IMR-90 (cell line): Measurements from ENCODE around the gene ADCY1. TPM values are rescaled to one million over a fixed set of nuclear protein-coding genes. Genes with fewer than 3 reads are reported as not detected.
A peak's percentile ranks its signal among the peaks of the same experiment; 100 is the strongest.

Experiments used
- ATAC-seq: fragments of 200-7000 bp; cut with Tn5 transposase; 2 replicates; pipeline ENCODE4 v1.9.1; 2020; ENCODE audit warnings: low read depth, mild to moderate bottlenecking, moderate library complexity
- BruUV-seq: library from RNA; stranded (reverse); fragments of 400-500 nt; replicated peaks from 2 replicates; lab custom pipeline; 2021; lab: Mats Ljungman, UMichigan
- CTCF ChIA-PET: fragments of 300-600 bp; formaldehyde crosslinking; extraction: SDS; loops from one replicate; lab custom pipeline; 2021; ENCODE audit warnings: antibody characterized with exemption; lab: Yijun Ruan, JAX
- POLR2A ChIA-PET: fragments of 300-600 bp; sonication (Branson Sonifier 250); formaldehyde crosslinking; loops from one replicate; lab custom pipeline; 2022; ENCODE audit warnings: antibody characterized with exemption; ENCODE audit not compliant: unreplicated experiment; lab: Charles Lee
- DNase-seq: peaks from one replicate; pipeline ENCODE4 v3.0.0; 2013
- H2AFZ ChIP-seq: replicated peaks from 2 replicates; pipeline ENCODE3; 2013; ENCODE audit warnings: low read length, mild to moderate bottlenecking; ENCODE audit not compliant: poor library complexity
- H2AK5ac ChIP-seq: 2 replicates; pipeline ENCODE4 v1.6.1; 2013; ENCODE audit warnings: low read depth, low read length, inconsistent platforms
- H2AK9ac ChIP-seq: replicated peaks from 2 replicates; pipeline ENCODE3; 2013; ENCODE audit warnings: mild to moderate bottlenecking, low read depth, low read length, moderate library complexity; ENCODE audit not compliant: poor library complexity
- H2BK120ac ChIP-seq: 2 replicates; pipeline ENCODE4 v1.6.1; 2013; ENCODE audit warnings: low read depth, low read length, inconsistent platforms
- H2BK15ac ChIP-seq: 3 replicates; pipeline ENCODE4 v1.6.1; 2013; ENCODE audit warnings: low read depth, low read length, inconsistent platforms
- H2BK20ac ChIP-seq: 2 replicates; pipeline ENCODE4 v1.6.1; 2013; ENCODE audit warnings: low read depth, mild to moderate bottlenecking, inconsistent platforms, low read length, moderate library complexity
- H2BK5ac ChIP-seq: 2 replicates; pipeline ENCODE4 v1.6.1; 2013; ENCODE audit warnings: mild to moderate bottlenecking, low read depth, low read length, inconsistent platforms; ENCODE audit not compliant: poor library complexity, severe bottlenecking
- H3K14ac ChIP-seq: replicated peaks from 2 replicates; pipeline ENCODE4 v1.6.1; 2013; ENCODE audit warnings: low read depth, low read length, inconsistent platforms
- H3K18ac ChIP-seq: 2 replicates; pipeline ENCODE4 v1.6.1; 2013; ENCODE audit warnings: low read depth, low read length, control low read depth
- H3K23ac ChIP-seq: 2 replicates; pipeline ENCODE4 v1.6.1; 2013; ENCODE audit warnings: low read depth, low read length, inconsistent platforms
- H3K27ac ChIP-seq: 2 replicates; pipeline ENCODE4 v1.5.1; 2013; ENCODE audit warnings: mild to moderate bottlenecking, control low read depth, low read length; ENCODE audit not compliant: insufficient read depth
- H3K27me3 ChIP-seq: 2 replicates; pipeline ENCODE4 v1.6.1; 2013; ENCODE audit warnings: low read length; ENCODE audit not compliant: control insufficient read depth, insufficient read depth
- H3K36me3 ChIP-seq: 2 replicates; pipeline ENCODE4 v1.6.1; 2013; ENCODE audit warnings: low read length, mixed read lengths; ENCODE audit not compliant: control insufficient read depth, insufficient read depth
- H3K4ac ChIP-seq: 2 replicates; pipeline ENCODE4 v1.6.1; 2013; ENCODE audit warnings: low read depth, low read length, inconsistent platforms
- H3K4me1 ChIP-seq: 2 replicates; pipeline ENCODE4 v1.6.1; 2013; ENCODE audit warnings: low read length, mixed read lengths; ENCODE audit not compliant: control insufficient read depth, insufficient read depth
- H3K4me2 ChIP-seq: 2 replicates; pipeline ENCODE4 v1.6.1; 2013; ENCODE audit warnings: low read depth, mild to moderate bottlenecking, control low read depth, low read length, moderate library complexity
- H3K4me3 ChIP-seq: 2 replicates; pipeline ENCODE4 v1.5.1; 2013; ENCODE audit warnings: low read depth, mild to moderate bottlenecking, control low read depth, low read length, moderate library complexity; ENCODE audit not compliant: insufficient read depth
- H3K56ac ChIP-seq: 2 replicates; pipeline ENCODE4 v1.6.1; 2013; ENCODE audit warnings: low read length, inconsistent platforms; ENCODE audit not compliant: insufficient read depth; ENCODE audit errors: extremely low read depth
- H3K79me1 ChIP-seq, 2 experiments: 2 replicates each; pipeline ENCODE4 v1.6.1; 2013; ENCODE audit warnings: low read length in 2 of 2, inconsistent platforms in 1 of 2, low read depth in 1 of 2
- H3K9ac ChIP-seq: 2 replicates; pipeline ENCODE4 v1.6.1; 2013; ENCODE audit warnings: low read depth, low read length, control low read depth
- H3K9me1 ChIP-seq: 2 replicates; pipeline ENCODE4 v1.6.1; 2013; ENCODE audit warnings: low read length, inconsistent platforms; ENCODE audit not compliant: insufficient read depth
- H3K9me3 ChIP-seq: 2 replicates; pipeline ENCODE4 v1.6.1; 2013; ENCODE audit warnings: low read length; ENCODE audit not compliant: control insufficient read depth, insufficient read depth
- H4K20me1 ChIP-seq: 2 replicates; pipeline ENCODE4 v1.6.1; 2013; ENCODE audit warnings: low read length, inconsistent platforms; ENCODE audit not compliant: insufficient read depth
- H4K5ac ChIP-seq: 2 replicates; pipeline ENCODE4 v1.6.1; 2013; ENCODE audit warnings: mild to moderate bottlenecking, low read depth, low read length, control low read depth
- H4K8ac ChIP-seq, 2 experiments: 2 replicates each; pipeline ENCODE4 v1.6.1; 2013; ENCODE audit warnings: low read depth in 2 of 2, low read length in 2 of 2, control low read depth in 1 of 2, inconsistent platforms in 1 of 2
- H4K91ac ChIP-seq: 2 replicates; pipeline ENCODE4 v1.6.1; 2013; ENCODE audit warnings: low read depth, low read length, inconsistent platforms; ENCODE audit not compliant: insufficient read depth
- BHLHE40 ChIP-seq: fragments of 150-350 bp; IDR thresholded peaks from 2 replicates; pipeline ENCODE4 v1.6.1; 2016; ENCODE audit warnings: mild to moderate bottlenecking, low read depth, low read length
- CEBPB ChIP-seq: IDR thresholded peaks from 2 replicates; pipeline ENCODE4 v1.6.1; 2012; ENCODE audit warnings: low read depth, low read length, improper control_type of control experiment
- FOS ChIP-seq: fragments of 150-350 bp; IDR thresholded peaks from 2 replicates; pipeline ENCODE4 v1.6.1; 2016; ENCODE audit warnings: low read depth, low read length
- MAFK ChIP-seq: IDR thresholded peaks from 2 replicates; pipeline ENCODE4 v1.6.1; 2012; ENCODE audit warnings: low read depth, low read length, improper control_type of control experiment
- MAZ ChIP-seq: IDR thresholded peaks from 2 replicates; pipeline ENCODE4 v1.6.1; 2012; ENCODE audit warnings: low read depth, mild to moderate bottlenecking, low read length, improper control_type of control experiment, moderate library complexity, borderline replicate concordance
- MXI1 ChIP-seq: IDR thresholded peaks from 2 replicates; pipeline ENCODE4 v1.6.1; 2012; ENCODE audit warnings: low read depth, mild to moderate bottlenecking, low read length, moderate library complexity, borderline replicate concordance
- NFE2L2 ChIP-seq: fragments of 150-350 bp; IDR thresholded peaks from 2 replicates; pipeline ENCODE4 v1.6.1; 2016; ENCODE audit warnings: low read depth, mild to moderate bottlenecking, low read length
- POLR2A ChIP-seq: IDR thresholded peaks from 2 replicates; pipeline ENCODE4 v1.6.1; 2012; ENCODE audit warnings: mild to moderate bottlenecking, low read depth, low read length
- RAD21 ChIP-seq: IDR thresholded peaks from 2 replicates; pipeline ENCODE4 v1.6.1; 2012; ENCODE audit warnings: low read length, improper control_type of control experiment
- RCOR1 ChIP-seq: IDR thresholded peaks from 2 replicates; pipeline ENCODE4 v1.6.1; 2012; ENCODE audit warnings: mild to moderate bottlenecking, low read length, improper control_type of control experiment; ENCODE audit not compliant: insufficient replicate concordance
- WGBS, 2 experiments: methylation state at CpG; one replicate each; pipeline versions ENCODE4 v1.1.5 to v1.1.7; 2013; ENCODE audit warnings: missing lambda C conversion rate in 2 of 2; ENCODE audit not compliant: insufficient read length in 1 of 2; ENCODE audit errors: extremely low coverage in 2 of 2; 5-methylcytosine and 5-hydroxymethylcytosine counted together
- dilution Hi-C: fragments of 300-500 bp; cut with HindIII; formaldehyde crosslinking; loops from one replicate; pipeline ENCODE4 v1.14.3; 2018; ENCODE audit warnings: low sequenced_read_pairs; ENCODE audit not compliant: unreplicated experiment
- in situ Hi-C: fragments of 300-500 bp; cut with MboI; formaldehyde crosslinking; loops from 3 replicates; pipeline ENCODE4 v1.14.3; 2019; ENCODE audit warnings: low sequenced_read_pairs, inconsistent platforms, mixed read lengths
- intact Hi-C: fragments of 100-400 bp; cut with micrococcal nuclease; formaldehyde crosslinking; loops from 2 replicates; pipeline ENCODE4 v1.10.0; 2022
- polyA plus RNA-seq, 3 experiments: library from polyadenylated mRNA; depleted of rRNA; stranded (reverse); fragments of >200 nt; gene quantifications; 2 replicates each; pipeline ENCODE4 v1.2.3, GENCODE V29; 2012; ENCODE audit warnings: low replicate concordance in 1 of 3
- total RNA-seq: library from RNA; depleted of rRNA; stranded (reverse); fragments of >200 nt; gene quantifications from 2 replicates; pipeline ENCODE4 v1.2.3, GENCODE V29; 2012
- TF ChIP-seq, protein P1 (sequence below): conservative IDR thresholded peaks from 2 replicates; pipeline ENCODE4 v1.5.1; 2012; ENCODE audit warnings: mild to moderate bottlenecking, low read depth, low read length, improper control_type of control experiment
- TF ChIP-seq, protein P2 (sequence below): fragments of 150-350 bp; IDR thresholded peaks from 2 replicates; pipeline ENCODE4 v1.6.1; 2017; ENCODE audit warnings: mild to moderate bottlenecking, antibody characterized with exemption, low read length, low read depth
- TF ChIP-seq, protein P3 (sequence below): fragments of 150-350 bp; IDR thresholded peaks from 2 replicates; pipeline ENCODE4 v1.6.1; 2016; ENCODE audit warnings: low read depth, mild to moderate bottlenecking, low read length, moderate library complexity, borderline replicate concordance

The ADCY1 gene
- total and polyA plus RNA-seq, 2 of the 4 experiments (the other 2 are of a cell fraction) = 0.18 to 0.24 TPM

DNA sequence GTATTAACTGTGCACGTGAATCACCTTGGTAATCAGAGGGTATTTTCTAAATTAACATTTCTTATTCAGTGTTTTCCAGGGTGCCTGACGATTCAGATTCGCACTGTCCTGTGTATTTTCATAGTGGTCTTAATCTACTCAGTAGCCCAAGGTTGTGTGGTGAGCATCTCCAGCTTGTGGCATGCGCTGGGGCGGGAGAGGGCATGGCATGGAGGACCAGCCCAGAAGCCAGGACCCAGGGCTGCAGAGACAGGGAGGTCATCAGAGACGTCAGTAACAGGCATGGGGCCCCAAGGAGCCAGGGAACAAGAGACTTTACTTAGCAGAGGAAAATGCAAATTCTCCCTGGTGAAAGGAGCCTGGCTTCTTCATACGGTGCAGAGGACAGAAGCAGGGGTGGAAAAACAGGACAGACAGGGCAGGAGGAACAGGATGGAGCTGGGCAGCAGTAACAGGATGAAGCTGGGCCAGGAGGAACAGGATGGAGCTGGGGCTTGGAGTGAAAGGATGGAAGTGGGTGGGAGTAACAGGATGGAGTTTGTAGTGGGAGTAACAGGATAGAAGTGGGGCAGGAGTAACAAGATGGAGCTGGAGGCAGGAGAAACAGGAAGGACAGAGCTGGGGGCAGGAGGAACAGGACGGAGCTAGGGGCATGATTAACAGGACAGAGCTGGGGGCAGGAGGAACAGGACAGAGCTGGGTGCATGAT is 110.9 kb downstream of the ADCY1 start:
- Histone ChIP-seq H3K4ac (no peak overlapping the region), H3K23ac (no peak overlapping the region), H2AK9ac (no peak overlapping the region), H2BK120ac (no peak overlapping the region), H2AFZ (peak overlapping the region; percentile 72), H3K56ac (no peak overlapping the region), H4K8ac (no peak overlapping the region), H3K36me3 (no peaks in the 10 kb centered on the region), H2BK20ac (no peak overlapping the region), H3K9ac (no peak overlapping the region), H4K91ac (no peak overlapping the region), H3K9me1 (peaks cover 10% of the 10 kb centered on the region; the same call in 1 of the 2 replicates), H3K27me3 (peaks cover 1% of the 10 kb centered on the region; the same call in 1 of the 2 replicates), H4K20me1 (no peaks in the 10 kb centered on the region), H3K14ac (no peak overlapping the region), H3K79me1 (no peaks in the 10 kb centered on the region), H3K4me2 (no peak overlapping the region), H2BK15ac (no peak overlapping the region; the same call in 2 of the 3 replicates), H2BK5ac (no peak overlapping the region), H3K9me3 (no peaks in the 10 kb centered on the region), H2AK5ac (no peak overlapping the region), H3K4me1 (peaks cover 11% of the 10 kb centered on the region), H3K18ac (no peak overlapping the region), H3K4me3 (no peak overlapping the region), H3K27ac (no peak overlapping the region), H4K5ac (no peak overlapping the region)
- POLR2A ChIA-PET = no interaction called here
- no peak for TF ChIP-seq MXI1
- no peak for TF ChIP-seq BHLHE40
- no peak for TF ChIP-seq POLR2A
- TF ChIP-seq, protein P1, sequence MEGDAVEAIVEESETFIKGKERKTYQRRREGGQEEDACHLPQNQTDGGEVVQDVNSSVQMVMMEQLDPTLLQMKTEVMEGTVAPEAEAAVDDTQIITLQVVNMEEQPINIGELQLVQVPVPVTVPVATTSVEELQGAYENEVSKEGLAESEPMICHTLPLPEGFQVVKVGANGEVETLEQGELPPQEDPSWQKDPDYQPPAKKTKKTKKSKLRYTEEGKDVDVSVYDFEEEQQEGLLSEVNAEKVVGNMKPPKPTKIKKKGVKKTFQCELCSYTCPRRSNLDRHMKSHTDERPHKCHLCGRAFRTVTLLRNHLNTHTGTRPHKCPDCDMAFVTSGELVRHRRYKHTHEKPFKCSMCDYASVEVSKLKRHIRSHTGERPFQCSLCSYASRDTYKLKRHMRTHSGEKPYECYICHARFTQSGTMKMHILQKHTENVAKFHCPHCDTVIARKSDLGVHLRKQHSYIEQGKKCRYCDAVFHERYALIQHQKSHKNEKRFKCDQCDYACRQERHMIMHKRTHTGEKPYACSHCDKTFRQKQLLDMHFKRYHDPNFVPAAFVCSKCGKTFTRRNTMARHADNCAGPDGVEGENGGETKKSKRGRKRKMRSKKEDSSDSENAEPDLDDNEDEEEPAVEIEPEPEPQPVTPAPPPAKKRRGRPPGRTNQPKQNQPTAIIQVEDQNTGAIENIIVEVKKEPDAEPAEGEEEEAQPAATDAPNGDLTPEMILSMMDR = no peak
- TF ChIP-seq, protein P2, sequence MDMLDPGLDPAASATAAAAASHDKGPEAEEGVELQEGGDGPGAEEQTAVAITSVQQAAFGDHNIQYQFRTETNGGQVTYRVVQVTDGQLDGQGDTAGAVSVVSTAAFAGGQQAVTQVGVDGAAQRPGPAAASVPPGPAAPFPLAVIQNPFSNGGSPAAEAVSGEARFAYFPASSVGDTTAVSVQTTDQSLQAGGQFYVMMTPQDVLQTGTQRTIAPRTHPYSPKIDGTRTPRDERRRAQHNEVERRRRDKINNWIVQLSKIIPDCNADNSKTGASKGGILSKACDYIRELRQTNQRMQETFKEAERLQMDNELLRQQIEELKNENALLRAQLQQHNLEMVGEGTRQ = no peak
- no peak for TF ChIP-seq MAFK
- no peak for TF ChIP-seq RAD21
- no peak for TF ChIP-seq CEBPB
- no peak for TF ChIP-seq RCOR1
- no peak for TF ChIP-seq MAZ
- TF ChIP-seq FOS = no peak
- TF ChIP-seq NFE2L2 = no peak
- TF ChIP-seq, protein P3, sequence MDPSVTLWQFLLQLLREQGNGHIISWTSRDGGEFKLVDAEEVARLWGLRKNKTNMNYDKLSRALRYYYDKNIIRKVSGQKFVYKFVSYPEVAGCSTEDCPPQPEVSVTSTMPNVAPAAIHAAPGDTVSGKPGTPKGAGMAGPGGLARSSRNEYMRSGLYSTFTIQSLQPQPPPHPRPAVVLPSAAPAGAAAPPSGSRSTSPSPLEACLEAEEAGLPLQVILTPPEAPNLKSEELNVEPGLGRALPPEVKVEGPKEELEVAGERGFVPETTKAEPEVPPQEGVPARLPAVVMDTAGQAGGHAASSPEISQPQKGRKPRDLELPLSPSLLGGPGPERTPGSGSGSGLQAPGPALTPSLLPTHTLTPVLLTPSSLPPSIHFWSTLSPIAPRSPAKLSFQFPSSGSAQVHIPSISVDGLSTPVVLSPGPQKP = no peak
- no TSS peak for BruUV-seq
- dilution Hi-C loops = no loop called here
- DNase-seq (no peak), ATAC-seq (no peak)
- in situ Hi-C loops = no loop called here
- intact Hi-C loops = no loop called here
- WGBS, 2 experiments = 58% methylated on average over 3 of the region's 8 CpGs; no CpG with 5 or more reads in 1 of the 2 experiments
- CTCF ChIA-PET = no interaction called here
